Upper lobe of left lung (tissue), 4 donors: ENCODE results near the gene LRRC42.

Source experiments
- EP300 ChIP-seq, 4 donors: sonication (generic); formaldehyde crosslinking; IDR thresholded peaks; one replicate each; pipeline ENCODE4 v1.5.1; 2017; ENCODE audit warnings: antibody characterized with exemption in 4 of 4, control low read depth in 2 of 4
- POLR2A ChIP-seq, 4 donors: fragments of 450-650 bp; IDR thresholded peaks; one replicate each; pipeline ENCODE4 v1.5.1; 2016 to 2017; ENCODE audit warnings: antibody characterized with exemption in 4 of 4, mild to moderate bottlenecking in 2 of 4
- TF ChIP-seq, protein P1 (sequence below), 6 experiments: fragments of 450-650 bp in 4 of 6; fragments of 200-600 bp in 2 of 6; sonication (generic) in 2 of 6; IDR thresholded peaks; one replicate each; pipeline ENCODE4 v1.5.1; 2016 to 2019; ENCODE audit warnings: antibody characterized with exemption in 6 of 6

- TF ChIP-seq, protein P1, sequence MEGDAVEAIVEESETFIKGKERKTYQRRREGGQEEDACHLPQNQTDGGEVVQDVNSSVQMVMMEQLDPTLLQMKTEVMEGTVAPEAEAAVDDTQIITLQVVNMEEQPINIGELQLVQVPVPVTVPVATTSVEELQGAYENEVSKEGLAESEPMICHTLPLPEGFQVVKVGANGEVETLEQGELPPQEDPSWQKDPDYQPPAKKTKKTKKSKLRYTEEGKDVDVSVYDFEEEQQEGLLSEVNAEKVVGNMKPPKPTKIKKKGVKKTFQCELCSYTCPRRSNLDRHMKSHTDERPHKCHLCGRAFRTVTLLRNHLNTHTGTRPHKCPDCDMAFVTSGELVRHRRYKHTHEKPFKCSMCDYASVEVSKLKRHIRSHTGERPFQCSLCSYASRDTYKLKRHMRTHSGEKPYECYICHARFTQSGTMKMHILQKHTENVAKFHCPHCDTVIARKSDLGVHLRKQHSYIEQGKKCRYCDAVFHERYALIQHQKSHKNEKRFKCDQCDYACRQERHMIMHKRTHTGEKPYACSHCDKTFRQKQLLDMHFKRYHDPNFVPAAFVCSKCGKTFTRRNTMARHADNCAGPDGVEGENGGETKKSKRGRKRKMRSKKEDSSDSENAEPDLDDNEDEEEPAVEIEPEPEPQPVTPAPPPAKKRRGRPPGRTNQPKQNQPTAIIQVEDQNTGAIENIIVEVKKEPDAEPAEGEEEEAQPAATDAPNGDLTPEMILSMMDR (IDR thresholded peaks at IDR 0.05): no peak
- no peak for TF ChIP-seq POLR2A (IDR thresholded peaks at IDR 0.05)
- no peak for TF ChIP-seq EP300 (IDR thresholded peaks at IDR 0.05)
Measured at GRCh38 chr1:53936430-53936829, 9.7 kb upstream of the LRRC42 start.
